ENCODE data around the gene SPATA24. TPM values are rescaled to one million over a fixed set of nuclear protein-coding genes. Genes with fewer than 3 reads are reported as not detected.

SPATA24 gene
- total and polyA plus RNA-seq, 2 of the 13 experiments (the other 11 are each of a cell fraction or from before 2014, with no cell fraction given) = 6.0 to 11.1 TPM

DNA sequence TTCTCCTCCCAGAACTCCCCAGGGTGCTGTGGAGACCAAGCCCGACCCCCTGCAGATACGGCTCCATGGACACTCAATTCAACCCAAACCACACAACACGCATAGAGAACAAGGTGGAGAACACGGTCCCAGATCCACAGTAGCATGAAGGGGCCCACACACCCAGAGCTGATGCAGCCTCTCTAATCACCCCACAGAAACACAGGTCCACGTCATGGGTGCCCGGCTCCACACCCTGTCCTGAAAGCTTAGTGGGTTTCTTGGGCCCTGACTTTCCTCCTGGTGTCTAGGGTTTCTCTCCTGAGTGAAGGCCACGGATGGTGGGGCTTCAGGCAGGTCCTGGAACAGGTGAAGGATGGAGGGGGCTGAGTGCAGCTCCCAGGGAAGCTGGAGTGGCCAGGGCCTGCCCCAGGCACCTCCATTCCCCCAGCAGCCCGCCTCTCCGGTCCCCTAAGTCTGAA is 19.3 kb downstream of the SPATA24 start:
- WGBS (ENCODE audit: low lambda C conversion rate) = 0% methylated on average over 7 of the region's 9 CpGs
- Histone ChIP-seq H2AFZ (ENCODE audit: low read length) (peak overlapping the region; percentile 94), H3K27me3 (ENCODE audit: control insufficient read depth in 1 of 2, insufficient read depth in 2 of 2, low read length in 2 of 2) (no peaks in the 10 kb centered on the region; a peak in 1 of 5 replicates), H4K20me1 (ENCODE audit: insufficient read depth, low read length) (no peaks in the 10 kb centered on the region), H3K4me2 (ENCODE audit: low read depth, low read length) (peak overlapping the region; percentile 92), H3K27ac (ENCODE audit: extremely low read length, insufficient read depth, low read length) (peak overlapping the region; percentile 69), H3K4me1 (ENCODE audit: insufficient read depth, low read length) (peaks cover 80% of the 10 kb centered on the region), H3K9ac (ENCODE audit: insufficient read depth, low read depth, low read length) (peak overlapping the region; percentile 73), H3K79me2 (ENCODE audit: insufficient read depth, low read length) (peaks cover 16% of the 10 kb centered on the region), H3K36me3 (replicated peaks in 1 of 2; ENCODE audit: control insufficient read depth in 1 of 2, insufficient read depth in 2 of 2, low read length in 2 of 2) (no peaks in the 10 kb centered on the region), H3K9me3 (ENCODE audit: low read length) (no peaks in the 10 kb centered on the region), H3K4me3 (replicated peaks in 1 of 3; ENCODE audit: insufficient read depth in 1 of 3, low read depth in 2 of 3, low read length in 3 of 3) (peak overlapping the region; percentile 68 to 79 (median 76))
- ChIA-PET POLR2A (interaction anchor here (0.5 to 1.7 kb wide), 6 partner anchors 19 to 841 kb away, joined by 3 to 6 read pairs (median 4); partner anchors contain the start of genes ETF1, PAIP2, SPATA24 and UBE2D2), CTCF (ENCODE audit: low intra/inter-chr PET ratio, low total read pairs) (interaction anchor here (1.3 to 1.9 kb wide), 2 partner anchors 18 to 129 kb away, joined by 4 to 6 read pairs; no protein-coding TSS in a partner anchor)
- intact Hi-C loops (cut with micrococcal nuclease; ENCODE audit: unreplicated experiment) (loop anchor here (1.0 to 2.0 kb wide), 2 partner anchors 18 to 134 kb away; no protein-coding TSS in a partner anchor), in situ Hi-C loops (cut with HindIII; ENCODE audit: extremely low pct_ligation_motif_present, low pct_unique_long_range_greater_than_20kb) (no loop called here)
- DNase-seq (ENCODE audit: low spot score) = no peak
- BruUV-seq (replicated peaks) = no TSS peak
- peak; percentile 20 for ATAC-seq
- FAIRE-seq = no peak
- TF ChIP-seq ZNF431 (CRISPR knock-in tag; IDR thresholded peaks at IDR 0.05; ENCODE audit: borderline replicate concordance, low read depth) = no peak
- peak; percentile 15; the same call in 1 of the 2 replicates for TF ChIP-seq DMAP1 (CRISPR knock-in tag; IDR thresholded peaks at IDR 0.05)
- 0 out of 2 replicates have a peak, but pooled peaks have one; percentile 10 for TF ChIP-seq ARID2 (CRISPR knock-in tag; IDR thresholded peaks at IDR 0.05; ENCODE audit: borderline replicate concordance)
- peak; percentile 51; the same call in 1 of the 2 replicates for TF ChIP-seq MEF2D (CRISPR knock-in tag; IDR thresholded peaks at IDR 0.05)
- no peak for TF ChIP-seq ZNF720 (CRISPR knock-in tag; IDR thresholded peaks at IDR 0.05)
- TF ChIP-seq ZNF33A (CRISPR knock-in tag; IDR thresholded peaks at IDR 0.05; ENCODE audit: borderline replicate concordance) = no peak
- 0 out of 2 replicates have a peak, but pooled peaks have one; percentile 27 for TF ChIP-seq ZNF605 (CRISPR knock-in tag; IDR thresholded peaks at IDR 0.05)
- TF ChIP-seq RAD51 (IDR thresholded peaks at IDR 0.05; ENCODE audit: borderline replicate concordance) = no peak
- TF ChIP-seq SAP130 (CRISPR knock-in tag; IDR thresholded peaks at IDR 0.05; ENCODE audit: low read depth) = peak; percentile 21; the same call in 1 of the 2 replicates
- TF ChIP-seq, protein P1, sequence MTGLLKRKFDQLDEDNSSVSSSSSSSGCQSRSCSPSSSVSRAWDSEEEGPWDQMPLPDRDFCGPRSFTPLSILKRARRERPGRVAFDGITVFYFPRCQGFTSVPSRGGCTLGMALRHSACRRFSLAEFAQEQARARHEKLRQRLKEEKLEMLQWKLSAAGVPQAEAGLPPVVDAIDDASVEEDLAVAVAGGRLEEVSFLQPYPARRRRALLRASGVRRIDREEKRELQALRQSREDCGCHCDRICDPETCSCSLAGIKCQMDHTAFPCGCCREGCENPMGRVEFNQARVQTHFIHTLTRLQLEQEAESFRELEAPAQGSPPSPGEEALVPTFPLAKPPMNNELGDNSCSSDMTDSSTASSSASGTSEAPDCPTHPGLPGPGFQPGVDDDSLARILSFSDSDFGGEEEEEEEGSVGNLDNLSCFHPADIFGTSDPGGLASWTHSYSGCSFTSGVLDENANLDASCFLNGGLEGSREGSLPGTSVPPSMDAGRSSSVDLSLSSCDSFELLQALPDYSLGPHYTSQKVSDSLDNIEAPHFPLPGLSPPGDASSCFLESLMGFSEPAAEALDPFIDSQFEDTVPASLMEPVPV (CRISPR knock-in tag; IDR thresholded peaks at IDR 0.05) = 0 out of 2 replicates have a peak, but pooled peaks have one; percentile 19
- 0 out of 2 replicates have a peak, but pooled peaks have one; percentile 57 for TF ChIP-seq ZNF225 (CRISPR knock-in tag; IDR thresholded peaks at IDR 0.05)
- no peak for TF ChIP-seq FOXC1 (CRISPR knock-in tag; IDR thresholded peaks at IDR 0.05; ENCODE audit: borderline replicate concordance)
- TF ChIP-seq, protein P2, sequence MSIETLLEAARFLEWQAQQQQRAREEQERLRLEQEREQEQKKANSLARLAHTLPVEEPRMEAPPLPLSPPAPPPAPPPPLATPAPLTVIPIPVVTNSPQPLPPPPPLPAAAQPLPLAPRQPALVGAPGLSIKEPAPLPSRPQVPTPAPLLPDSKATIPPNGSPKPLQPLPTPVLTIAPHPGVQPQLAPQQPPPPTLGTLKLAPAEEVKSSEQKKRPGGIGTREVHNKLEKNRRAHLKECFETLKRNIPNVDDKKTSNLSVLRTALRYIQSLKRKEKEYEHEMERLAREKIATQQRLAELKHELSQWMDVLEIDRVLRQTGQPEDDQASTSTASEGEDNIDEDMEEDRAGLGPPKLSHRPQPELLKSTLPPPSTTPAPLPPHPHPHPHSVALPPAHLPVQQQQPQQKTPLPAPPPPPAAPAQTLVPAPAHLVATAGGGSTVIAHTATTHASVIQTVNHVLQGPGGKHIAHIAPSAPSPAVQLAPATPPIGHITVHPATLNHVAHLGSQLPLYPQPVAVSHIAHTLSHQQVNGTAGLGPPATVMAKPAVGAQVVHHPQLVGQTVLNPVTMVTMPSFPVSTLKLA (IDR thresholded peaks at IDR 0.05) = no peak
- TF ChIP-seq NCOA2 (CRISPR knock-in tag; IDR thresholded peaks at IDR 0.05) = 0 out of 2 replicates have a peak, but pooled peaks have one; percentile 5
- no peak for TF ChIP-seq EEA1 (CRISPR knock-in tag; IDR thresholded peaks at IDR 0.05; ENCODE audit: borderline replicate concordance)
- TF ChIP-seq, protein P3, sequence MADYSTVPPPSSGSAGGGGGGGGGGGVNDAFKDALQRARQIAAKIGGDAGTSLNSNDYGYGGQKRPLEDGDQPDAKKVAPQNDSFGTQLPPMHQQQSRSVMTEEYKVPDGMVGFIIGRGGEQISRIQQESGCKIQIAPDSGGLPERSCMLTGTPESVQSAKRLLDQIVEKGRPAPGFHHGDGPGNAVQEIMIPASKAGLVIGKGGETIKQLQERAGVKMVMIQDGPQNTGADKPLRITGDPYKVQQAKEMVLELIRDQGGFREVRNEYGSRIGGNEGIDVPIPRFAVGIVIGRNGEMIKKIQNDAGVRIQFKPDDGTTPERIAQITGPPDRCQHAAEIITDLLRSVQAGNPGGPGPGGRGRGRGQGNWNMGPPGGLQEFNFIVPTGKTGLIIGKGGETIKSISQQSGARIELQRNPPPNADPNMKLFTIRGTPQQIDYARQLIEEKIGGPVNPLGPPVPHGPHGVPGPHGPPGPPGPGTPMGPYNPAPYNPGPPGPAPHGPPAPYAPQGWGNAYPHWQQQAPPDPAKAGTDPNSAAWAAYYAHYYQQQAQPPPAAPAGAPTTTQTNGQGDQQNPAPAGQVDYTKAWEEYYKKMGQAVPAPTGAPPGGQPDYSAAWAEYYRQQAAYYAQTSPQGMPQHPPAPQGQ (CRISPR knock-in tag; IDR thresholded peaks at IDR 0.05; ENCODE audit: borderline replicate concordance) = no peak
- TF ChIP-seq ZSCAN21 (CRISPR knock-in tag; IDR thresholded peaks at IDR 0.05; ENCODE audit: borderline replicate concordance) = 0 out of 2 replicates have a peak, but pooled peaks have one; percentile 13

Data from HepG2 (cell line).